ENCODE measurements around the gene PSMA7. TPM values are rescaled to one million over a fixed set of nuclear protein-coding genes. Genes with fewer than 3 reads are reported as not detected.

The PSMA7 gene
- total and polyA plus RNA-seq, 2 donors (not counting 1 experiment from before 2014, with no cell fraction given), result 140 to 252 TPM

- Mint-ChIP-seq H3K9me3 (ENCODE audit: insufficient read depth) (no peaks in the 10 kb centered on the region), H3K4me3 (peak within 1 kb of the TSS; percentile 92), H3K27ac (peak within 1 kb of the TSS; percentile 90), H3K4me1 (peaks cover 21% of the 10 kb centered on the region), H3K27me3 (peaks cover 2% of the 10 kb centered on the region)
- DNase-seq (peak; percentile 99), ATAC-seq (ENCODE audit: low read depth) (peak; percentile 86)
- H3K4me2 ChIP-seq (replicated peaks; ENCODE audit: low read depth, low read length, poor library complexity, severe bottlenecking), result peak within 1 kb of the TSS; percentile 86
- H3K9me3 ChIP-seq (ENCODE audit: control extremely low read depth in 1 of 3, control insufficient read depth in 2 of 3, insufficient read depth in 1 of 3, low read length in 2 of 3), result peaks cover 0 to 16% (median 0%) of the 10 kb centered on the region in 3 donors
- H3K27ac ChIP-seq (ENCODE audit: low read length in 2 of 2), result peak within 1 kb of the TSS; percentile 65 to 91
- peaks cover 0 to 20% of the 10 kb centered on the region in 2 experiments for H3K36me3 ChIP-seq (replicated peaks in 1 of 2; ENCODE audit: control extremely low read depth in 1 of 2, control insufficient read depth in 1 of 2, extremely low read depth in 1 of 2, insufficient read depth in 2 of 2, low read length in 1 of 2)
- no peaks in the 10 kb centered on the region for H3K27me3 ChIP-seq (replicated peaks in 1 of 4; ENCODE audit: control extremely low read depth in 1 of 4, control insufficient read depth in 3 of 4, insufficient read depth in 4 of 4, low read length in 3 of 4)
- H2AFZ ChIP-seq (ENCODE audit: insufficient read depth, low read depth, low read length, poor library complexity, severe bottlenecking), result peak within 1 kb of the TSS; percentile 85
- no peak for TF ChIP-seq CTCF (IDR thresholded peaks at IDR 0.05)
- TF ChIP-seq EZH2 (IDR thresholded peaks at IDR 0.05; ENCODE audit: borderline replicate concordance, insufficient read depth, low read depth, low read length, poor library complexity, severe bottlenecking), result no peak
- CTCF ChIA-PET, result interaction anchor here (0.6 to 2.7 kb wide), 7 partner anchors 14 to 111 kb away, joined by 3 to 10 read pairs (median 6); partner anchors contain the start of genes PSMA7, SS18L1 and TAF4
- peaks cover 18 to 29% of the 10 kb centered on the region in 2 donors for H3K4me1 ChIP-seq (ENCODE audit: control insufficient read depth in 2 of 2, insufficient read depth in 2 of 2, low read length in 2 of 2)
- peaks cover 42% of the 10 kb centered on the region for H3K79me2 ChIP-seq (ENCODE audit: control insufficient read depth, insufficient read depth, low read length)
- peak within 1 kb of the TSS; percentile 36 to 78 (median 62) for H3K4me3 ChIP-seq (ENCODE audit: control extremely low read depth in 1 of 5, extremely low read depth in 1 of 5, insufficient read depth in 1 of 5, low read depth in 2 of 5, low read length in 4 of 5)
- intact Hi-C loops (cut with micrococcal nuclease), result loop anchor here (1.0 to 10.0 kb wide), 8 partner anchors 14 to 855 kb away; partner anchors contain the start of genes ADRM1, MTG2, OSBPL2 and PSMA7
- under 1% methylated on average over 122 of the region's 124 CpGs for WGBS (ENCODE audit: insufficient coverage)
- POLR2A ChIA-PET, result interaction anchor here (1.0 to 3.3 kb wide), 3 partner anchors 15 to 55 kb away, joined by 5 to 21 read pairs (median 6); partner anchors contain the start of genes PSMA7, SS18L1 and TAF4
- H3K9ac ChIP-seq (ENCODE audit: low read length), result peak within 1 kb of the TSS; percentile 72
- H4K20me1 ChIP-seq (ENCODE audit: control insufficient read depth, insufficient read depth, low read length, poor library complexity, severe bottlenecking), result peaks cover 40% of the 10 kb centered on the region
Observed at GRCh38 chr20:62121776-62122653, 21.2 kb downstream of the PSMA7 start, which contains the start of gene LSM14B. Gene LSM14B, plus strand, starts transcription at chr20:62122475. Its CDS starts 192 bp downstream, at chr20:62122667.
